ENCODE measurements around the gene USP17L20. TPM values are rescaled to one million over a fixed set of nuclear protein-coding genes. Genes with fewer than 3 reads are reported as not detected.

The USP17L20 gene
- total RNA-seq = not detected in 2 replicates

GRCh38 chr4:9257824-9258223 is at the start of gene USP17L20:
TSS of gene USP17L20 (plus strand) at chr4:9258124. CDS start at chr4:9258124, 0 bp downstream.

GRCh38 chr4:9210357-9210756 is 47.6 kb upstream of the USP17L20 start, which contains the start of gene USP17L10:
TSS of gene USP17L10 (plus strand) at chr4:9210657. CDS start at chr4:9210657, 0 bp downstream.

GRCh38 chr4:9215105-9215504 is 42.8 kb upstream of the USP17L20 start, which contains the start of gene USP17L11:
TSS of gene USP17L11 (plus strand) at chr4:9215405. CDS start at chr4:9215405, 0 bp downstream.

GRCh38 chr4:9219852-9220251 is 38.1 kb upstream of the USP17L20 start, which contains the start of gene USP17L12:
TSS of gene USP17L12 (plus strand) at chr4:9220152. CDS start at chr4:9220152, 0 bp downstream.

GRCh38 chr4:9224596-9224995 is 33.3 kb upstream of the USP17L20 start, which contains the start of gene USP17L13:
TSS of gene USP17L13 (plus strand) at chr4:9224896. CDS start at chr4:9224896, 0 bp downstream.

GRCh38 chr4:9234085-9234484 is 23.8 kb upstream of the USP17L20 start, which contains the start of gene USP17L15:
TSS of gene USP17L15 (plus strand) at chr4:9234385. CDS start at chr4:9234385, 0 bp downstream.

GRCh38 chr4:9243579-9243978 is 14.3 kb upstream of the USP17L20 start, which contains the start of gene USP17L17:
TSS of gene USP17L17 (plus strand) at chr4:9243879. CDS start at chr4:9243879, 0 bp downstream.

GRCh38 chr4:9247953-9248680 is 9.8 kb upstream of the USP17L20 start, which contains the start of gene USP17L18:
TSS of gene USP17L18 (plus strand) at chr4:9248630. CDS start at chr4:9248630, 0 bp downstream.

GRCh38 chr4:9253078-9253477 is 4.8 kb upstream of the USP17L20 start, which contains the start of gene USP17L19:
TSS of gene USP17L19 (plus strand) at chr4:9253378. CDS start at chr4:9253378, 0 bp downstream.

GRCh38 chr4:9262572-9262971 is 4.6 kb downstream of the USP17L20 start, which contains the start of gene USP17L21:
TSS of gene USP17L21 (plus strand) at chr4:9262872. CDS start at chr4:9262872, 0 bp downstream.

GRCh38 chr4:9267319-9267718 is 9.4 kb downstream of the USP17L20 start, which contains the start of gene USP17L22:
TSS of gene USP17L22 (plus strand) at chr4:9267619. CDS start at chr4:9267619, 0 bp downstream.

Other genes with a start within 250 kb of the USP17L20 start
- gene FAM90A26, start 87.7 kb upstream of the USP17L20 start, total RNA-seq = not detected in 2 replicates
- gene USP17L10, start 47.5 kb upstream of the USP17L20 start, total RNA-seq = not detected in 2 replicates
- not detected in 2 replicates for gene USP17L11, start 42.7 kb upstream of the USP17L20 start, total RNA-seq
- gene USP17L12, start 38.0 kb upstream of the USP17L20 start, total RNA-seq = not detected in 2 replicates
- gene USP17L13, start 33.2 kb upstream of the USP17L20 start, total RNA-seq = not detected in 2 replicates
- not detected in 2 replicates for gene USP17L15, start 23.7 kb upstream of the USP17L20 start, total RNA-seq
- not detected in 2 replicates for gene USP17L17, start 14.2 kb upstream of the USP17L20 start, total RNA-seq
- not detected in 2 replicates for gene USP17L18, start 9.5 kb upstream of the USP17L20 start, total RNA-seq
- gene USP17L19, start 4.7 kb upstream of the USP17L20 start, total RNA-seq = not detected in 2 replicates
- gene USP17L21, start 4.7 kb downstream of the USP17L20 start, total RNA-seq = not detected in 2 replicates
- gene USP17L22, start 9.5 kb downstream of the USP17L20 start, total RNA-seq = not detected in 2 replicates
- not detected in 2 replicates for gene USP17L24, start 67.0 kb downstream of the USP17L20 start, total RNA-seq
- gene USP17L25, start 71.8 kb downstream of the USP17L20 start, total RNA-seq = not detected in 2 replicates
- gene USP17L26, start 76.5 kb downstream of the USP17L20 start, total RNA-seq = not detected in 2 replicates
- not detected in 2 replicates for gene USP17L5, start 81.3 kb downstream of the USP17L20 start, total RNA-seq
- not detected in 2 replicates for gene USP17L27, start 86.0 kb downstream of the USP17L20 start, total RNA-seq
- gene USP17L28, start 90.8 kb downstream of the USP17L20 start, total RNA-seq = not detected in 2 replicates
- gene USP17L29, start 95.5 kb downstream of the USP17L20 start, total RNA-seq = not detected in 2 replicates
- gene USP17L30, start 105.0 kb downstream of the USP17L20 start, total RNA-seq = not detected in 2 replicates
- not detected in 2 replicates for gene DEFB131A, start 186.3 kb downstream of the USP17L20 start, total RNA-seq